H54 (cell line): ENCODE results near the gene ARHGEF7.
"Not testable (repeated sequence)": the region's sequence is repeated elsewhere in the genome, so short reads cannot be mapped to it uniquely, and the experiment has no call there.

Experiments
- DNase-seq: peaks from one replicate; pipeline ENCODE4 v3.0.0; 2011; ENCODE audit warnings: low spot score, mixed read lengths; ENCODE audit not compliant: insufficient read length
- FAIRE-seq: peaks from 3 replicates; lab custom pipeline; 2011; peaks lifted over from hg19 to GRCh38; lab: Jason Lieb, UNC
- POLR2A ChIP-seq: IDR thresholded peaks from 2 replicates; pipeline ENCODE4 v1.6.1; 2011; ENCODE audit warnings: low read depth, mild to moderate bottlenecking, low read length

Gene ARHGEF7

GRCh38 chr13:111177921-111178320 is 62.8 kb downstream of the ARHGEF7 start:
- no peak for TF ChIP-seq POLR2A
- no peak for FAIRE-seq
- DNase-seq, result no peak

GRCh38 chr13:111178402-111178801 is 63.3 kb downstream of the ARHGEF7 start:
- no peak for DNase-seq
- no peak for FAIRE-seq
- no peak for TF ChIP-seq POLR2A

GRCh38 chr13:111179908-111180760 is 65.0 kb downstream of the ARHGEF7 start:
- FAIRE-seq (peak; percentile 6), DNase-seq (no peak)
- TF ChIP-seq POLR2A, result no peak

- FAIRE-seq (no peak), DNase-seq (no peak)
- TF ChIP-seq POLR2A, result no peak
These were observed 66.9 kb downstream of the ARHGEF7 start for GRCh38 chr13:111181977-111182376.

GRCh38 chr13:111183087-111183645 is 68.1 kb downstream of the ARHGEF7 start:
- no peak for DNase-seq
- TF ChIP-seq POLR2A, result no peak
- FAIRE-seq, result no peak

GRCh38 chr13:111183959-111184358 is 68.8 kb downstream of the ARHGEF7 start:
- DNase-seq, result no peak
- FAIRE-seq, result no peak

GRCh38 chr13:111184458-111185401 is 69.6 kb downstream of the ARHGEF7 start:
- TF ChIP-seq POLR2A, result no peak
- DNase-seq, result no peak
- FAIRE-seq, result no peak

More at GRCh38 chr13:111183959-111184358, 68.8 kb downstream of the ARHGEF7 start:
- TF ChIP-seq POLR2A, result no peak

GRCh38 chr13:111186305-111186935 is 71.3 kb downstream of the ARHGEF7 start:
- DNase-seq, result no peak
- no peak for TF ChIP-seq POLR2A
- FAIRE-seq, result no peak

GRCh38 chr13:111187960-111188541 is 72.9 kb downstream of the ARHGEF7 start:
- peak; percentile 42 for DNase-seq
- FAIRE-seq, result peak; percentile 93
- TF ChIP-seq POLR2A, result no peak

- not testable (repeated sequence) for DNase-seq, FAIRE-seq
These were observed 74.0 kb downstream of the ARHGEF7 start for GRCh38 chr13:111189064-111189505.

GRCh38 chr13:111189516-111189915 is 74.4 kb downstream of the ARHGEF7 start:
- DNase-seq, FAIRE-seq: not testable (repeated sequence)

- not testable (repeated sequence) for DNase-seq, FAIRE-seq
These were observed 78.1 kb downstream of the ARHGEF7 start for GRCh38 chr13:111193223-111193622.

- DNase-seq, result peak; percentile 38
- peak; percentile 88 for FAIRE-seq
These were observed 79.5 kb downstream of the ARHGEF7 start for GRCh38 chr13:111194651-111195050.

GRCh38 chr13:111198732-111199378 is 83.7 kb downstream of the ARHGEF7 start:
- FAIRE-seq, DNase-seq: not testable (repeated sequence)
